ENCODE data around the gene SNX10.

SNX10 gene

GRCh38 chr7:26295015-26295414 lies 3.4 kb downstream of the SNX10 start:
- Histone ChIP-seq H3K27ac (ENCODE audit: low read depth, low read length) (peak overlapping the region; percentile 60), H3K36me3 (ENCODE audit: control insufficient read depth in 5 of 5, insufficient read depth in 5 of 5, low read length in 5 of 5) (no peaks in the 10 kb centered on the region), H3K4me3 (ENCODE audit: low read depth in 1 of 5, low read length in 5 of 5) (no peak overlapping the region), H3K9me3 (ENCODE audit: control insufficient read depth in 5 of 5, low read length in 5 of 5) (no peaks in the 10 kb centered on the region), H3K4me1 (ENCODE audit: control insufficient read depth in 5 of 5, insufficient read depth in 5 of 5, low read length in 5 of 5) (peaks cover 6 to 31% (median 18%) of the 10 kb centered on the region in 5 donors), H3K9ac (ENCODE audit: low read length in 5 of 5) (no peak overlapping the region), H3K27me3 (ENCODE audit: control insufficient read depth in 5 of 5, insufficient read depth in 4 of 5, low read length in 5 of 5) (peaks cover 0 to 3% (median 0%) of the 10 kb centered on the region in 5 donors)

GRCh38 chr7:26295586-26295985 lies 3.9 kb downstream of the SNX10 start:
- Histone ChIP-seq H3K36me3 (ENCODE audit: control insufficient read depth in 5 of 5, insufficient read depth in 5 of 5, low read length in 5 of 5) (no peaks in the 10 kb centered on the region), H3K4me1 (ENCODE audit: control insufficient read depth in 5 of 5, insufficient read depth in 5 of 5, low read length in 5 of 5) (peaks cover 6 to 31% (median 18%) of the 10 kb centered on the region in 5 donors), H3K27ac (ENCODE audit: low read depth, low read length) (no peak overlapping the region), H3K9me3 (ENCODE audit: control insufficient read depth in 5 of 5, low read length in 5 of 5) (no peaks in the 10 kb centered on the region), H3K9ac (ENCODE audit: low read length in 5 of 5) (no peak overlapping the region), H3K4me3 (ENCODE audit: low read depth in 1 of 5, low read length in 5 of 5) (no peak overlapping the region), H3K27me3 (ENCODE audit: control insufficient read depth in 5 of 5, insufficient read depth in 4 of 5, low read length in 5 of 5) (peaks cover 0 to 3% (median 0%) of the 10 kb centered on the region in 5 donors)

- Histone ChIP-seq H3K4me3 (ENCODE audit: low read depth in 1 of 5, low read length in 5 of 5) (no peak overlapping the region), H3K36me3 (ENCODE audit: control insufficient read depth in 5 of 5, insufficient read depth in 5 of 5, low read length in 5 of 5) (no peaks in the 10 kb centered on the region), H3K9me3 (ENCODE audit: control insufficient read depth in 5 of 5, low read length in 5 of 5) (no peaks in the 10 kb centered on the region), H3K27ac (ENCODE audit: low read depth, low read length) (no peak overlapping the region), H3K27me3 (ENCODE audit: control insufficient read depth in 5 of 5, insufficient read depth in 4 of 5, low read length in 5 of 5) (no peaks in the 10 kb centered on the region), H3K9ac (ENCODE audit: low read length in 5 of 5) (no peak overlapping the region), H3K4me1 (ENCODE audit: control insufficient read depth in 5 of 5, insufficient read depth in 5 of 5, low read length in 5 of 5) (peaks cover 0 to 19% (median 2%) of the 10 kb centered on the region in 5 donors)
These were observed 6.9 kb downstream of the SNX10 start for GRCh38 chr7:26298472-26299058.

GRCh38 chr7:26305090-26305868 lies 13.6 kb downstream of the SNX10 start:
- no peaks in the 10 kb centered on the region for H3K9me3 ChIP-seq (ENCODE audit: control insufficient read depth in 5 of 5, low read length in 5 of 5)
- peak overlapping the region; percentile 48 for H3K27ac ChIP-seq (ENCODE audit: low read depth, low read length)
- no peaks in the 10 kb centered on the region for H3K27me3 ChIP-seq (ENCODE audit: control insufficient read depth in 5 of 5, insufficient read depth in 4 of 5, low read length in 5 of 5)
- H3K36me3 ChIP-seq (ENCODE audit: control insufficient read depth in 5 of 5, insufficient read depth in 5 of 5, low read length in 5 of 5), result no peaks in the 10 kb centered on the region
- H3K4me1 ChIP-seq (ENCODE audit: control insufficient read depth in 5 of 5, insufficient read depth in 5 of 5, low read length in 5 of 5), result peaks cover 4 to 42% (median 16%) of the 10 kb centered on the region in 5 donors
- H3K9ac ChIP-seq (ENCODE audit: low read length in 5 of 5), result peak overlapping the region in 3 of 5 donors; percentile 43 to 51 (median 49)
- no peak overlapping the region for H3K4me3 ChIP-seq (ENCODE audit: low read depth in 1 of 5, low read length in 5 of 5)

GRCh38 chr7:26305869-26306665 lies 14.4 kb downstream of the SNX10 start:
- H3K36me3 ChIP-seq (ENCODE audit: control insufficient read depth in 5 of 5, insufficient read depth in 5 of 5, low read length in 5 of 5), result no peaks in the 10 kb centered on the region
- no peak overlapping the region for H3K4me3 ChIP-seq (ENCODE audit: low read depth in 1 of 5, low read length in 5 of 5)
- H3K4me1 ChIP-seq (ENCODE audit: control insufficient read depth in 5 of 5, insufficient read depth in 5 of 5, low read length in 5 of 5), result peaks cover 4 to 42% (median 16%) of the 10 kb centered on the region in 5 donors
- H3K9ac ChIP-seq (ENCODE audit: low read length in 5 of 5), result peak overlapping the region in 2 of 5 donors; percentile 27 to 77
- no peaks in the 10 kb centered on the region for H3K27me3 ChIP-seq (ENCODE audit: control insufficient read depth in 5 of 5, insufficient read depth in 4 of 5, low read length in 5 of 5)
- H3K9me3 ChIP-seq (ENCODE audit: control insufficient read depth in 5 of 5, low read length in 5 of 5), result no peaks in the 10 kb centered on the region
- H3K27ac ChIP-seq (ENCODE audit: low read depth, low read length), result peak overlapping the region; percentile 85

- peak overlapping the region; percentile 27 to 77 (median 55) for H3K9ac ChIP-seq (ENCODE audit: low read length in 5 of 5)
- H3K27me3 ChIP-seq (ENCODE audit: control insufficient read depth in 5 of 5, insufficient read depth in 4 of 5, low read length in 5 of 5), result no peaks in the 10 kb centered on the region
- H3K36me3 ChIP-seq (ENCODE audit: control insufficient read depth in 5 of 5, insufficient read depth in 5 of 5, low read length in 5 of 5), result no peaks in the 10 kb centered on the region
- H3K27ac ChIP-seq (ENCODE audit: low read depth, low read length), result peak overlapping the region; percentile 85
- H3K4me1 ChIP-seq (ENCODE audit: control insufficient read depth in 5 of 5, insufficient read depth in 5 of 5, low read length in 5 of 5), result peaks cover 4 to 42% (median 18%) of the 10 kb centered on the region in 5 donors
- no peaks in the 10 kb centered on the region for H3K9me3 ChIP-seq (ENCODE audit: control insufficient read depth in 5 of 5, low read length in 5 of 5)
- H3K4me3 ChIP-seq (ENCODE audit: low read depth in 1 of 5, low read length in 5 of 5), result peak overlapping the region in 1 of 5 donors; percentile 9
These were observed 15.1 kb downstream of the SNX10 start for GRCh38 chr7:26306790-26307189.

- Histone ChIP-seq H3K9ac (ENCODE audit: low read length in 5 of 5) (peak overlapping the region in 3 of 5 donors; percentile 27 to 77 (median 56)), H3K4me1 (ENCODE audit: control insufficient read depth in 5 of 5, insufficient read depth in 5 of 5, low read length in 5 of 5) (peaks cover 4 to 42% (median 18%) of the 10 kb centered on the region in 5 donors), H3K36me3 (ENCODE audit: control insufficient read depth in 5 of 5, insufficient read depth in 5 of 5, low read length in 5 of 5) (no peaks in the 10 kb centered on the region), H3K4me3 (ENCODE audit: low read depth in 1 of 5, low read length in 5 of 5) (peak overlapping the region in 1 of 5 donors; percentile 9), H3K9me3 (ENCODE audit: control insufficient read depth in 5 of 5, low read length in 5 of 5) (no peaks in the 10 kb centered on the region), H3K27me3 (ENCODE audit: control insufficient read depth in 5 of 5, insufficient read depth in 4 of 5, low read length in 5 of 5) (no peaks in the 10 kb centered on the region), H3K27ac (ENCODE audit: low read depth, low read length) (peak overlapping the region; percentile 85)
These were observed 15.6 kb downstream of the SNX10 start for GRCh38 chr7:26307226-26307625.

GRCh38 chr7:26307791-26308190 lies 16.1 kb downstream of the SNX10 start:
- Histone ChIP-seq H3K4me3 (ENCODE audit: low read depth in 1 of 5, low read length in 5 of 5) (no peak overlapping the region), H3K36me3 (ENCODE audit: control insufficient read depth in 5 of 5, insufficient read depth in 5 of 5, low read length in 5 of 5) (no peaks in the 10 kb centered on the region), H3K27ac (ENCODE audit: low read depth, low read length) (peak overlapping the region; percentile 85), H3K9ac (ENCODE audit: low read length in 5 of 5) (peak overlapping the region in 1 of 5 donors; percentile 27), H3K27me3 (ENCODE audit: control insufficient read depth in 5 of 5, insufficient read depth in 4 of 5, low read length in 5 of 5) (no peaks in the 10 kb centered on the region), H3K9me3 (ENCODE audit: control insufficient read depth in 5 of 5, low read length in 5 of 5) (no peaks in the 10 kb centered on the region), H3K4me1 (ENCODE audit: control insufficient read depth in 5 of 5, insufficient read depth in 5 of 5, low read length in 5 of 5) (peaks cover 4 to 42% (median 18%) of the 10 kb centered on the region in 5 donors)

GRCh38 chr7:26308551-26308950 lies 16.9 kb downstream of the SNX10 start:
- Histone ChIP-seq H3K27me3 (ENCODE audit: control insufficient read depth in 5 of 5, insufficient read depth in 4 of 5, low read length in 5 of 5) (no peaks in the 10 kb centered on the region), H3K9ac (ENCODE audit: low read length in 5 of 5) (no peak overlapping the region), H3K4me3 (ENCODE audit: low read depth in 1 of 5, low read length in 5 of 5) (no peak overlapping the region), H3K36me3 (ENCODE audit: control insufficient read depth in 5 of 5, insufficient read depth in 5 of 5, low read length in 5 of 5) (no peaks in the 10 kb centered on the region), H3K4me1 (ENCODE audit: control insufficient read depth in 5 of 5, insufficient read depth in 5 of 5, low read length in 5 of 5) (peaks cover 4 to 37% (median 22%) of the 10 kb centered on the region in 5 donors), H3K9me3 (ENCODE audit: control insufficient read depth in 5 of 5, low read length in 5 of 5) (no peaks in the 10 kb centered on the region), H3K27ac (ENCODE audit: low read depth, low read length) (no peak overlapping the region)

Data from subcutaneous abdominal adipose tissue (tissue), 5 donors.